ENCODE data around the gene F12. TPM values are rescaled to one million over a fixed set of nuclear protein-coding genes. Genes with fewer than 3 reads are reported as not detected.

The F12 gene
- total RNA-seq, 1 donor from 2014 or later, result 1.4 TPM

DNA sequence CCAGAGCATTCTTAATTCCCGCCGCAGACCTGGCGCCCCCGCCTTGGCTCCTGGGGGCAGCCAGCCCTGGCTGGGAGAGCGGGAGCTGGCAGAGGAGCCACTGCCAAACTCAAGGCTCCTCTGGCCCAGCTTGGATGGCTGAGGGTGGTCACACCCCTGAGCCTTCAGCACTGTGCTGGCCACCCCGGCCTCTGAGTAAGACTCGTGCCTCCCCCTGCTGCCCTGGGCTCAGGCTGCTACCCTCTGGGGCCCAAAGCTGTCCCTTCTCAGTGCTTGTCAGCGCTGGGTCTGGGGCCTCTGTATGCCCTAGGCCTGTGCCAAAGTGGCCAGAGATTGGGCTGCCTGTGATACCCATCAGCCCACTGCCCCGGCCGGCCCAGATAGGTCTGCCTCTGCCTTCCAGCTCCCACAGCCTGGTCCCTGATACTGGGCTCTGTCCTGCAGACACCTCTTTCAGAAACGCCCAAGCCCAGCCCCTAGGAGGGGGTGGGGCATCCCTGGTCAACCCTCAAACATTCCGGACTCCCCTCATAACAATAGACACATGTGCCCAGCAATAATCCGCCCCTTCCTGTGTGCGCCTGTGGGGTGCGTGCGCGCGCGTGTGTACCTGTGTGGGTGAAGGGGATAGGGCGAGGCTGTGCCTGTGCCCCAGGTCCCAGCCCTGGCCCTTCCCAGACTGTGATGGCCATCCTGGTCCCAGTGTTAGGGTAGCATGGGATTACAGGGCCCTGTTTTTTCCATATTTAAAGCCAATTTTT is 32.9 kb upstream of the F12 start:
- H3K36me3 Mint-ChIP-seq (ENCODE audit: low read depth, unreplicated experiment), result peaks cover 21% of the 10 kb centered on the region
- H3K9me3 Mint-ChIP-seq (ENCODE audit: unreplicated experiment), result no peaks in the 10 kb centered on the region
- TF ChIP-seq, protein P1, sequence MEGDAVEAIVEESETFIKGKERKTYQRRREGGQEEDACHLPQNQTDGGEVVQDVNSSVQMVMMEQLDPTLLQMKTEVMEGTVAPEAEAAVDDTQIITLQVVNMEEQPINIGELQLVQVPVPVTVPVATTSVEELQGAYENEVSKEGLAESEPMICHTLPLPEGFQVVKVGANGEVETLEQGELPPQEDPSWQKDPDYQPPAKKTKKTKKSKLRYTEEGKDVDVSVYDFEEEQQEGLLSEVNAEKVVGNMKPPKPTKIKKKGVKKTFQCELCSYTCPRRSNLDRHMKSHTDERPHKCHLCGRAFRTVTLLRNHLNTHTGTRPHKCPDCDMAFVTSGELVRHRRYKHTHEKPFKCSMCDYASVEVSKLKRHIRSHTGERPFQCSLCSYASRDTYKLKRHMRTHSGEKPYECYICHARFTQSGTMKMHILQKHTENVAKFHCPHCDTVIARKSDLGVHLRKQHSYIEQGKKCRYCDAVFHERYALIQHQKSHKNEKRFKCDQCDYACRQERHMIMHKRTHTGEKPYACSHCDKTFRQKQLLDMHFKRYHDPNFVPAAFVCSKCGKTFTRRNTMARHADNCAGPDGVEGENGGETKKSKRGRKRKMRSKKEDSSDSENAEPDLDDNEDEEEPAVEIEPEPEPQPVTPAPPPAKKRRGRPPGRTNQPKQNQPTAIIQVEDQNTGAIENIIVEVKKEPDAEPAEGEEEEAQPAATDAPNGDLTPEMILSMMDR (IDR thresholded peaks at IDR 0.05; ENCODE audit: unreplicated experiment), result no peak
- H3K4me3 Mint-ChIP-seq (ENCODE audit: unreplicated experiment), result no peak overlapping the region
- DNase-seq (ENCODE audit: low spot score), result no peak
- no peak overlapping the region for H3K27ac Mint-ChIP-seq (ENCODE audit: unreplicated experiment)
- peaks cover 4% of the 10 kb centered on the region for H3K4me1 Mint-ChIP-seq (ENCODE audit: unreplicated experiment)
- peaks cover 28% of the 10 kb centered on the region for H3K27me3 Mint-ChIP-seq (ENCODE audit: unreplicated experiment)

DNA sequence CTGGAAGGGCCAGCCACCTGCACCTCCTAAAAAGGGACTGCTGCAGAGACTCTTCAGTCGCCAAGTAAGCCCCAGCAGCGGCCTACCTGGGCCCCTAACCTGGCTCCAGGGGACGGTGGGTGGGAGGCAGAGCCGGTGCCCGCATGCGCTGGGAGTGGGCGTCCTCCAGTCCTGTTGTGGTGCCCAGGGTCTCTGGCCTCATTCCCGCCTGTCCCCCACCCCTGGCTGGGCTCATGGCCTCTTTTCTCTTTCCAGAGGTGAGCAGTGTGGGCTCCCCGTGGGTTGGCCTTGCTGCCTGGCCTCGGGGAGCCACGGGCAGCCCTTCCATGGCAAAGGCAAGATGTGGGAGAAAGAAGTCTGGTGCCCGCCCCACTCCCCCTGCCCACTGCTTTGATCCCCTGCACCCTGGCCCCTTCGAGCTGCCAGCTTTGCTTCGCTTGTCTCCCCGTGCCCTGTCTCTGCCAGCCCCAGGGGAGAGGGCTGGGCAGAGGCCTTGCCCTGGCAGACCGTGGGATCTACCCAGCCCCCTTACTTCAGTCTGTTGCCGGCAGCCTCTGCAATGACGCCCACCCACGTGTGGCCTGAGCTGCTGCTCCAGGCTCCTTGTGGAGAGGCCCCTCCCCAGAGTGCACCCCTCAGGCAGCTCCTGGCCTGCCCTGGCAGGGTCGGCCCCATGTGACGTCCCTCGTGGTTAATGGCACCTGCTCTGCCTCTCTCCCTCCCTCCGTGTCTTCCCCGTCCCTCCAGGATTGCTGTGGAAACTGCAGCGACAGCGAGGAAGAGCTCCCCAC is 31.8 kb upstream of the F12 start:
- DNase-seq (ENCODE audit: low spot score), result no peak
- Mint-ChIP-seq H3K36me3 (ENCODE audit: low read depth, unreplicated experiment) (peaks cover 28% of the 10 kb centered on the region), H3K4me1 (ENCODE audit: unreplicated experiment) (peaks cover 4% of the 10 kb centered on the region), H3K27ac (ENCODE audit: unreplicated experiment) (no peak overlapping the region), H3K4me3 (ENCODE audit: unreplicated experiment) (no peak overlapping the region), H3K27me3 (ENCODE audit: unreplicated experiment) (peaks cover 28% of the 10 kb centered on the region), H3K9me3 (ENCODE audit: unreplicated experiment) (no peaks in the 10 kb centered on the region)
- TF ChIP-seq, protein P1 (IDR thresholded peaks at IDR 0.05; ENCODE audit: unreplicated experiment), result no peak

DNA sequence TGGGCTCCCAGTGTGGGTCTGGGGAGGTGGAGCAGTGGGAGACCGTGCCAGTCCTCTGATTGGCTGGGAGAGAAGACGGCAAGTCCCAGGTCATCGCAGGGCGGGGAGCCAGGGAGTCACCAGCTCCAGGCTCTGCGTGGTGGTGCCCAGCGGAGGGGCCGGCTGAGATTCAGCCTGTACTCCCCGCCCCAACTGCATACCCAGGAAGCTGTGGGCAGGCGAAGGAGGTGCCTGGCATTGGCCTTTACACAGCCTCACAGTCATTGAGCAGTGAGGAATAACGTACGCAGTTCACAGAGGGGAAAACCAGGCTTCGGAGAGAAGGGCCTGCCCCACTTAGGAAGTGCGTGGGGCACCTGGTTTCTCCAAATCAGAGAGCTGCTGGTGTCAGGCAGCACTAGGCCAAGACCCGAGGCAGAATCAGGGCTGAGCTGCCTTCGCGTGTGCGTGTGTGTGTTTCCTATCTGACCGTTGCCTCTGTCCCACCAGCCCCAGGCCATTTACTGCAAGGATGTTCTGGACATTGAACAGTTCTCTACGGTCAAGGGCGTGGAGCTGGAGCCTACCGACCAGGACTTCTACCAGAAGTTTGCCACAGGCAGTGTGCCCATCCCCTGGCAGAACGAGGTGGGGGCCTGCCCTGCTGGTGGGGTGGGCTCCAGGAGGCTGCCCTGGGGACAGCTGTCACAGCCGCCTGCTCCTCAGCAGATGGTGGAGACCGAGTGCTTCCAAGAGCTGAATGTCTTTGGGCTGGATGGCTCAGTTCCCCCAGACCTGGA is 31.0 kb upstream of the F12 start:
- H3K36me3 Mint-ChIP-seq (ENCODE audit: low read depth, unreplicated experiment), result peaks cover 28% of the 10 kb centered on the region
- H3K4me1 Mint-ChIP-seq (ENCODE audit: unreplicated experiment), result no peaks in the 10 kb centered on the region
- H3K4me3 Mint-ChIP-seq (ENCODE audit: unreplicated experiment), result no peak overlapping the region
- no peak overlapping the region for H3K27ac Mint-ChIP-seq (ENCODE audit: unreplicated experiment)
- TF ChIP-seq, protein P1 (IDR thresholded peaks at IDR 0.05; ENCODE audit: unreplicated experiment), result no peak
- peaks cover 26% of the 10 kb centered on the region for H3K27me3 Mint-ChIP-seq (ENCODE audit: unreplicated experiment)
- DNase-seq (ENCODE audit: low spot score), result no peak
- no peaks in the 10 kb centered on the region for H3K9me3 Mint-ChIP-seq (ENCODE audit: unreplicated experiment)

DNA sequence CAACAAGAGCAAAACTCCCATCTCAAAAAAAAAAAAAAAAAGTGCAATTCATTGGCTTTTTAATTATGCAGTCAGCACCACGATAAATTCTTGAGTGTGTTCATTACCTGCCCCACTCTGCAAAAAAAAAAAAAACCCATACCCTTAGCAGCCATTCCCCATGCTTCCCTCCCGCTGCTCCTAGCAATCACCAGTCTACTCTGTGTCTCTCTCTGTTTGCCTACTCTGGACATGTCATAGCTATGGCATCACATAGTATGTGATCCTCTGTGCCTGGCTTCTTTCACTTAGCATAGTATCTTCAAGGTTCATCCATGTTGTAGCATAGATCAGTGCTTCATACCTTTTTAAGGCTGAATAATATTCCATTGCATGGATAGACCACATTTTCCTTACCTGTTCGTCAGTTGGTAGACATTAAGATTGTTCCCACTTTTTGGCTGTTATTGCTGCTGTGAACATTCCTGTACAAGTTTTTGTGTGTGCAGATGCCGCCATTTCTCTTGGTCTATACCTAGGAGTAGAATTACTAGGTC is 30.2 kb upstream of the F12 start:
- peaks cover 24% of the 10 kb centered on the region for H3K27me3 Mint-ChIP-seq (ENCODE audit: unreplicated experiment)
- no peaks in the 10 kb centered on the region for H3K4me1 Mint-ChIP-seq (ENCODE audit: unreplicated experiment)
- H3K36me3 Mint-ChIP-seq (ENCODE audit: low read depth, unreplicated experiment), result peaks cover 28% of the 10 kb centered on the region
- no peak overlapping the region for H3K4me3 Mint-ChIP-seq (ENCODE audit: unreplicated experiment)
- no peak for DNase-seq (ENCODE audit: low spot score)
- no peak overlapping the region for H3K27ac Mint-ChIP-seq (ENCODE audit: unreplicated experiment)
- no peaks in the 10 kb centered on the region for H3K9me3 Mint-ChIP-seq (ENCODE audit: unreplicated experiment)
- TF ChIP-seq, protein P1 (IDR thresholded peaks at IDR 0.05; ENCODE audit: unreplicated experiment), result no peak
